Lower leg skin (tissue), 4 donors: ENCODE measurements around the gene SUOX. TPM values are rescaled to one million over a fixed set of nuclear protein-coding genes. Genes with fewer than 3 reads are reported as not detected.
"Not testable (repeated sequence)": the region's sequence is repeated elsewhere in the genome, so short reads cannot be mapped to it uniquely, and the experiment has no call there.

Experiments used
- DNase-seq, 2 donors: peaks; one replicate each; pipeline ENCODE4 v3.0.0-alpha.2; 2019; ENCODE audit warnings: low spot score in 2 of 2
- H3K4me3 ChIP-seq: fragments of 200-600 bp; sonication (generic); 2 replicates; pipeline ENCODE4 v1.5.1; 2017; ENCODE audit warnings: mild to moderate bottlenecking, low read depth; ENCODE audit not compliant: poor library complexity, severe bottlenecking
- CTCF ChIP-seq, 3 donors: fragments of 450-650 bp; IDR thresholded peaks; one replicate each; pipeline ENCODE4 v1.5.1; 2016; ENCODE audit warnings: antibody characterized with exemption in 3 of 3, mild to moderate bottlenecking in 3 of 3, moderate library complexity in 2 of 3
- POLR2A ChIP-seq, 2 donors: fragments of 450-650 bp; IDR thresholded peaks; one replicate each; pipeline ENCODE4 v1.6.1; 2016 to 2017; ENCODE audit warnings: antibody characterized with exemption in 2 of 2, mild to moderate bottlenecking in 1 of 2, moderate library complexity in 1 of 2
- WGBS, 2 donors: methylation state at CpG; one replicate each; pipeline ENCODE4 v1.1.5; 2018; 5-methylcytosine and 5-hydroxymethylcytosine counted together
- intact Hi-C: fragments of 100-400 bp; cut with DNase I; formaldehyde crosslinking; loops from one replicate; pipeline ENCODE4 v1.15.0; 2023; ENCODE audit warnings: low total_unique reads
- total RNA-seq, 4 donors: library from RNA; depleted of rRNA; stranded (reverse); fragments of >200 nt; gene quantifications; one replicate each; pipeline ENCODE4 v1.1.0, GENCODE V29; 2016

The SUOX gene
- total RNA-seq, 4 donors from 2014 or later, result 7.6 to 21.4 (median 13.8) TPM

GRCh38 chr12:55979069-55979468 is 18.0 kb upstream of the SUOX start:
- WGBS, 2 donors, result 92 to 96% methylated on average over 3 of the region's 3 CpGs
- intact Hi-C loops, result no loop called here
- TF ChIP-seq POLR2A (IDR thresholded peaks at IDR 0.05) (no peak), CTCF (IDR thresholded peaks at IDR 0.05) (no peak)
- DNase-seq, result no peak
- no peak overlapping the region for H3K4me3 ChIP-seq

DNA sequence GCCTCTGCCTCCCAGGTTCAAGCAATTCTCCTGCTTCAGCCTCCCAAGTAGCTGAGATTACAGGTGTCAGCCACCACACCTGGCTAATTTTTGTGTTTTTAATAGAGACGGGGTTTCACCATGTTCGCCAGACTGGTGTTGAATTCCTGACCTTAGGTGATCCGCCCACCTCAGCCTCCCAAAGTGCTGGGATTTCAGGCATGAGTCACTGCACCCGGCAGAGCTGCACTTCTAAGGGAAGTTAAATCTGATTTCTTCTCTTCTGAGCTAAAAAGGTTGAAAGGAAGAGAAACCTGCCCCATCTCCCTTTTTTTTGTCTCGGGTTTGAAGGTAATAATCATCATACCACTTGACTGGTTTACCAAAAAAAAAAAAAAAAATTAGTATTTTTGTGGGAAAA is 15.2 kb upstream of the SUOX start:
- 71 to 86% methylated on average over 5 of the region's 5 CpGs for WGBS, 2 donors
- intact Hi-C loops, DNase-seq, H3K4me3 ChIP-seq: not testable (repeated sequence)

GRCh38 chr12:55982319-55982936 is 14.6 kb upstream of the SUOX start:
- H3K4me3 ChIP-seq, result no peak overlapping the region
- WGBS, 2 donors, result 70 to 80% methylated on average over 3 of the region's 3 CpGs
- no peak for DNase-seq
- intact Hi-C loops, result no loop called here
- no peak for TF ChIP-seq POLR2A (IDR thresholded peaks at IDR 0.05)
- TF ChIP-seq CTCF (IDR thresholded peaks at IDR 0.05), result no peak

GRCh38 chr12:55983232-55983842 is 13.7 kb upstream of the SUOX start:
- TF ChIP-seq CTCF (IDR thresholded peaks at IDR 0.05), result no peak
- TF ChIP-seq POLR2A (IDR thresholded peaks at IDR 0.05), result no peak
- DNase-seq, result no peak
- no peak overlapping the region for H3K4me3 ChIP-seq
- intact Hi-C loops, result no loop called here
- 81 to 83% methylated on average over 4 of the region's 4 CpGs for WGBS, 2 donors

- no peak for TF ChIP-seq POLR2A (IDR thresholded peaks at IDR 0.05)
- WGBS, 2 donors, result 69 to 76% methylated on average over 2 of the region's 2 CpGs
- no peak for DNase-seq
- intact Hi-C loops, result no loop called here
- H3K4me3 ChIP-seq, result no peak overlapping the region
Observed at GRCh38 chr12:55984861-55985260, 12.2 kb upstream of the SUOX start.

DNA sequence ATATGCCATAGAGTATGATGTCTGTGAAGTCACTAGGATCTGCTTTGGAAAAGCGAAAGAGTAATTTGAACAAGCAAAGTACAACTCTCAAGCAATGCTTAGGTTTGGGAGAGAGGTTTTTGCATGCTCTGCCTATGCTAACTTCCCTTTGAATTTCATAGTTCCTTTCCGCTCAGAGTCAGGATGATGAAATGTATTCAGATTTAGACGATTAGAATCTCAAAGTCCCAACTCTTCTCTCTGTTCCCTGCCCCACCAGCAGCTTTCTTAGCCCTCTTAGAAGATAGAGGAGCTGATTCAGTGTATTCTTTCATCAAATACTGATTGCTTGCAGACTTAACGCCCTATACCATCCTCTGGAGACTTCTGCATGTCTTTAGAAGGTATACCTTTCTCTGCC is 11.7 kb upstream of the SUOX start:
- intact Hi-C loops, result no loop called here
- WGBS, 2 donors, result 91 to 93% methylated on average over 4 of the region's 4 CpGs
- no peak for TF ChIP-seq POLR2A (IDR thresholded peaks at IDR 0.05)
- no peak for TF ChIP-seq CTCF (IDR thresholded peaks at IDR 0.05)

DNA sequence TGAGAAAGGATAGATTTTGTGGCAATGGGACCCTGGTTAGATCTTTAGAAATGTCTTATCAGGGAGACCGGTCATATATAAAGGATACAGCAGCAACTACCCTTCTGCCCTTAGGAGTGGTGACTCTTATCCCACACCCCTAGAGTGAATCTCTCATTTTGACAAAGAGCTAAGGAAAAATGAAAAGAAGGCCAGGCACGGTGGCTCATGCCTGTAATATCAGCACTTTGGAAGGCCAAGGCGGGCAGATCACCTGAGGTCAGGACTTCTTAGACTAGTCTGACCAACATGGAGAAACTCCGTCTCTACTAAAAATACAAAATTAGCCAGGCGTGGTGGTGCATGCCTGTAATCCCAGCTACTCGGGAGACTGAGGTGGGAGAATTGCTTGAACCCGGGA is 11.1 kb upstream of the SUOX start:
- H3K4me3 ChIP-seq, DNase-seq, intact Hi-C loops: not testable (repeated sequence)
- WGBS, 2 donors, result 93 to 96% methylated on average over 7 of the region's 7 CpGs

More for the DNA sequence above, 11.7 kb upstream of the SUOX start:
- H3K4me3 ChIP-seq, result no peak overlapping the region
- no peak for DNase-seq
